HepG2 (cell line): ENCODE results near the gene MEX3A. TPM values are rescaled to one million over a fixed set of nuclear protein-coding genes. Genes with fewer than 3 reads are reported as not detected.

Source experiments
- ADNP ChIP-seq: sonication (generic); formaldehyde crosslinking; IDR thresholded peaks from 2 replicates; pipeline ENCODE4 v1.4.0; 2020; ENCODE audit warnings: missing genetic modification reagents
- CBX2 ChIP-seq, 2 experiments: fragments of 200-600 bp in 1 of 2; sonication (generic); formaldehyde crosslinking in 1 of 2; IDR thresholded peaks; 2 replicates each; pipeline versions ENCODE4 v1.7.0 to v1.8.1; 2018 to 2022; ENCODE audit warnings: low read depth in 2 of 2, low read length in 1 of 2, mild to moderate bottlenecking in 1 of 2, missing genetic modification reagents in 1 of 2
- CEBPB ChIP-seq: IDR thresholded peaks from 2 replicates; pipeline ENCODE4 v1.6.1; 2011; ENCODE audit warnings: low read depth, low read length, improper control_type of control experiment, borderline replicate concordance
- DDIT3 ChIP-seq: sonication (generic); formaldehyde crosslinking; IDR thresholded peaks from 2 replicates; pipeline ENCODE4 v1.4.0; 2020; ENCODE audit warnings: mild to moderate bottlenecking, missing genetic modification reagents
- ELF3 ChIP-seq: IDR thresholded peaks from 2 replicates; pipeline ENCODE4 v1.6.1; 2016; ENCODE audit warnings: missing genetic modification reagents, missing compliant biosample characterization
- FIP1L1 ChIP-seq: fragments of 200-400 bp; formaldehyde crosslinking; IDR thresholded peaks from 2 replicates; pipeline ENCODE4 v1.6.1; 2018; ENCODE audit warnings: low read depth, mild to moderate bottlenecking, low read length, moderate library complexity, borderline replicate concordance; ENCODE audit not compliant: insufficient read depth
- GABPB1 ChIP-seq: IDR thresholded peaks from 2 replicates; pipeline ENCODE4 v1.6.1; 2016; ENCODE audit warnings: mild to moderate bottlenecking, missing genetic modification reagents, moderate library complexity, missing compliant biosample characterization
- GATA4 ChIP-seq: sonication (generic); IDR thresholded peaks from 2 replicates; pipeline ENCODE4 v1.6.1; 2016; ENCODE audit warnings: antibody characterized with exemption, low read depth, borderline replicate concordance
- HMG20A ChIP-seq: IDR thresholded peaks from 2 replicates; pipeline ENCODE4 v1.6.1; 2016; ENCODE audit warnings: borderline replicate concordance
- HNRNPK ChIP-seq: fragments of 200-400 bp; formaldehyde crosslinking; IDR thresholded peaks from 2 replicates; pipeline ENCODE4 v1.6.1; 2018; ENCODE audit warnings: low read length, low read depth, moderate library complexity, mild to moderate bottlenecking; ENCODE audit not compliant: poor library complexity, severe bottlenecking
- JDP2 ChIP-seq: sonication (generic); formaldehyde crosslinking; IDR thresholded peaks from 2 replicates; pipeline ENCODE4 v1.8.1; 2022; ENCODE audit warnings: missing genetic modification reagents, borderline replicate concordance
- KDM1A ChIP-seq: IDR thresholded peaks from 2 replicates; pipeline ENCODE4 v1.6.1; 2016; ENCODE audit warnings: missing compliant biosample characterization
- MTA1 ChIP-seq: sonication (generic); formaldehyde crosslinking; IDR thresholded peaks from 2 replicates; pipeline ENCODE4 v1.4.0; 2020; ENCODE audit warnings: missing genetic modification reagents, mild to moderate bottlenecking, borderline replicate concordance
- MYNN ChIP-seq: sonication (generic); formaldehyde crosslinking; IDR thresholded peaks from 2 replicates; pipeline ENCODE4 v1.4.0; 2020; ENCODE audit warnings: mild to moderate bottlenecking, low read depth, missing genetic modification reagents
- ONECUT2 ChIP-seq: sonication (generic); formaldehyde crosslinking; IDR thresholded peaks from 2 replicates; pipeline ENCODE4 v1.4.0; 2020; ENCODE audit warnings: missing genetic modification reagents
- PCBP1 ChIP-seq: fragments of 200-400 bp; formaldehyde crosslinking; IDR thresholded peaks from 2 replicates; pipeline ENCODE4 v1.6.1; 2017; ENCODE audit warnings: mild to moderate bottlenecking, low read depth, low read length, borderline replicate concordance
- RCOR2 ChIP-seq: IDR thresholded peaks from 2 replicates; pipeline ENCODE4 v1.6.1; 2016; ENCODE audit warnings: missing biosample characterization, missing genetic modification reagents
- SP140L ChIP-seq: sonication (generic); formaldehyde crosslinking; IDR thresholded peaks from 2 replicates; pipeline ENCODE4 v1.4.0; 2020; ENCODE audit warnings: missing genetic modification reagents, borderline replicate concordance
- TBP ChIP-seq: sonication (generic); formaldehyde crosslinking; IDR thresholded peaks from 2 replicates; pipeline ENCODE4 v1.5.0; 2020; ENCODE audit warnings: missing genetic modification reagents
- YEATS2 ChIP-seq: sonication (generic); formaldehyde crosslinking; IDR thresholded peaks from 2 replicates; pipeline ENCODE4 v1.4.0; 2020; ENCODE audit warnings: missing genetic modification reagents, borderline replicate concordance
- ZBTB49 ChIP-seq: sonication (generic); formaldehyde crosslinking; IDR thresholded peaks from 2 replicates; pipeline ENCODE4 v1.4.0; 2020; ENCODE audit warnings: missing genetic modification reagents, borderline replicate concordance
- ZMAT3 ChIP-seq: sonication (generic); formaldehyde crosslinking; conservative IDR thresholded peaks from 2 replicates; pipeline ENCODE4 v1.7.0; 2021; ENCODE audit warnings: missing genetic modification reagents
- ZMYM2 ChIP-seq: sonication (generic); formaldehyde crosslinking; IDR thresholded peaks from 2 replicates; pipeline ENCODE4 v1.8.0; 2022; ENCODE audit warnings: mild to moderate bottlenecking, missing genetic modification reagents
- ZNF503 ChIP-seq: sonication (generic); formaldehyde crosslinking; IDR thresholded peaks from 2 replicates; pipeline ENCODE4 v1.4.0; 2020; ENCODE audit warnings: missing genetic modification reagents
- ZNF672 ChIP-seq: sonication (generic); formaldehyde crosslinking; IDR thresholded peaks from 2 replicates; pipeline ENCODE4 v1.8.1; 2022; ENCODE audit warnings: missing genetic modification reagents
- ZNF747 ChIP-seq: sonication (generic); formaldehyde crosslinking; IDR thresholded peaks from 2 replicates; pipeline ENCODE4 v1.8.1; 2023; ENCODE audit warnings: missing genetic modification reagents, mild to moderate bottlenecking, borderline replicate concordance
- ZNF75D ChIP-seq: sonication (generic); formaldehyde crosslinking; IDR thresholded peaks from 2 replicates; pipeline ENCODE4 v1.8.1; 2023; ENCODE audit warnings: missing genetic modification reagents, mild to moderate bottlenecking, borderline replicate concordance
- ZNF780A ChIP-seq: sonication (generic); formaldehyde crosslinking; IDR thresholded peaks from 2 replicates; pipeline ENCODE4 v1.8.0; 2022; ENCODE audit warnings: mild to moderate bottlenecking, missing genetic modification reagents, moderate library complexity
- ZSCAN31 ChIP-seq: sonication (generic); formaldehyde crosslinking; IDR thresholded peaks from 2 replicates; pipeline ENCODE4 v1.5.0; 2020; ENCODE audit warnings: low read depth, mild to moderate bottlenecking, missing genetic modification reagents
- polyA plus RNA-seq, 8 experiments: library from polyadenylated mRNA; depleted of rRNA in 3 of 8; stranded (reverse) in 7 of 8; unstranded in 1 of 8; fragments of >200 nt; fragmentation: Illumina TruSeq in 4 of 8; extraction: Trizol in 4 of 8; gene quantifications; 2 replicates each; pipeline versions ENCODE4 v1.2.1 to v1.2.3, GENCODE V29; 2011 to 2016; ENCODE audit warnings: low read depth in 4 of 8, missing spikeins in 1 of 8, mixed read lengths in 1 of 8; ENCODE audit not compliant: insufficient read depth in 1 of 8
- total RNA-seq, 5 experiments: library from RNA; depleted of rRNA; stranded (reverse); fragments of >200 nt; fragmentation: Illumina TruSeq; extraction: Trizol; gene quantifications; 2 replicates each; pipeline ENCODE4 v1.2.3, GENCODE V29; 2016; ENCODE audit warnings: low read depth in 1 of 5

The MEX3A gene
- total and polyA plus RNA-seq, 2 of the 13 experiments (the other 11 are each of a cell fraction or from before 2014, with no cell fraction given): 7.6 to 9.1 TPM

DNA sequence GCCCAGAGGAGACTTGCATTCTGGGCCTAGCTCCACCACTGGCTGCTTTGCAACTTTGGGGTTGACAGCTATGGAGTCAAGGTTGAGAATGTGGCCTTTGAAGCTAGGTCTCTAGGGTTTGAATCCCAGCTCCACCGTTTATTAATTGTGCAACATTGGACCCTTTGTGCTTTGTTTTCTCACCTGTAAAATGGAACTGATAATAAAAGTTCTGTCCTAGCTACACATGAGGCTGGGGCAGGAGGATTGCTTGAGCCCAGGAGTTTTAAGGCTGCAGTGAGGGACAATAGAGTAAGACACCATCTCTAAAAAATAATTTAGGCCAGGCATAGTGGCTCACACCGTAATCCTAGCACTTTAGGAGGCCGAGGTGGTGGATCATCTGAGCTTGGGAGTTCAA, 17.0 kb upstream of the MEX3A start (continued):
- TF ChIP-seq KDM1A (CRISPR knock-in tag): peak; percentile 61; the same call in 1 of the 2 replicates
- no peak for TF ChIP-seq ZNF672 (CRISPR knock-in tag)
- TF ChIP-seq PCBP1: no peak
- TF ChIP-seq ZBTB49 (CRISPR knock-in tag): no peak
- no peak for TF ChIP-seq MYNN (CRISPR knock-in tag)
- no peak for TF ChIP-seq MTA1 (CRISPR knock-in tag)
- no peak for TF ChIP-seq HNRNPK
- TF ChIP-seq ZNF780A (CRISPR knock-in tag): no peak
- no peak for TF ChIP-seq GATA4
- TF ChIP-seq ADNP (CRISPR knock-in tag): 0 out of 2 replicates have a peak, but pooled peaks have one; percentile 26
- no peak for TF ChIP-seq ZSCAN31 (CRISPR knock-in tag)
- no peak for TF ChIP-seq ZNF747 (CRISPR knock-in tag)
- TF ChIP-seq CBX2 (IDR thresholded peaks at IDR 0.05; ENCODE audit: low read depth, low read length): no peak
- TF ChIP-seq CBX2 (CRISPR knock-in tag; IDR thresholded peaks at IDR 0.05; ENCODE audit: low read depth): no peak
- no peak for TF ChIP-seq HMG20A
- no peak for TF ChIP-seq ZNF75D (CRISPR knock-in tag)
- no peak for TF ChIP-seq FIP1L1
- TF ChIP-seq ONECUT2 (CRISPR knock-in tag): no peak
- TF ChIP-seq GABPB1 (CRISPR knock-in tag): no peak
- no peak for TF ChIP-seq YEATS2 (CRISPR knock-in tag)
- peak; percentile 18; the same call in 1 of the 2 replicates for TF ChIP-seq RCOR2 (CRISPR knock-in tag)
- no peak for TF ChIP-seq ZNF503 (CRISPR knock-in tag)
- peak; percentile 44; the same call in 1 of the 2 replicates for TF ChIP-seq CEBPB
- no peak for TF ChIP-seq ELF3 (CRISPR knock-in tag)
- no peak for TF ChIP-seq JDP2
- TF ChIP-seq ZMAT3 (CRISPR knock-in tag): no peak
- TF ChIP-seq TBP (CRISPR knock-in tag): no peak
- TF ChIP-seq SP140L: no peak
- 0 out of 2 replicates have a peak, but pooled peaks have one; percentile 42 for TF ChIP-seq ZMYM2 (CRISPR knock-in tag)
- TF ChIP-seq DDIT3: no peak
